ENCODE data around the gene CLEC7A. TPM values are rescaled to one million over a fixed set of nuclear protein-coding genes. Genes with fewer than 3 reads are reported as not detected.

CLEC7A gene
- total RNA-seq, 1 donor from 2014 or later: not detected

DNA sequence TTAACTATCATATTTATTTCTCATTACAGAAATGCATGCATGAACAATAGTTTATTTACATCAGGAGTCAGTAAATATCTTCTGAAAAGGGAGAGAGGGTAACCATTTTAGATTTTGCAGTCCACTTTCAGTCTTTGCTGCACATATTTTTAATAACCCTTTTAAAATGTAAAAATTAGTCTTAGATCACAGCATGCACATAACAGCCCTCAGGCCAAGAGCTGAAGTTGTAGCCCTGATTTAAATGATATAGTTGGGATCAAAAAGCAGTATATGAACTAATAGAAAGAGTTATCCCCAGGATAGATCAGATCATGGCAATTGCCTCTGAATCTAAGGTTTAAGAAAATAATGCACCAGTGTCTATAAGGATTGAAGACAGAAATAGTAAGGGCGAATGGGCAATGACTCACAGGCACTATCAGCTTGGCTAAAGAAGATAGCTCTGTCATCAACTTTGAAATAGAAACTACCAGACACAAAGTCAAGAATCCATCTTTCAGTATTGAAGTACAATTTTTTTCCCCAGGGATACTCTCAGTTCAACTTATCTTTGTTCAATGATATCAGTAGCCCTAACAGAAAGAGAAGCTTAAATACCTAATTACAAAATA lies 13.1 kb upstream of the CLEC7A start:
- H3K27ac Mint-ChIP-seq (ENCODE audit: unreplicated experiment): no peak overlapping the region
- DNase-seq (ENCODE audit: low spot score): no peak
- no peaks in the 10 kb centered on the region for H3K36me3 Mint-ChIP-seq (ENCODE audit: low read depth, unreplicated experiment)
- H3K4me1 Mint-ChIP-seq (ENCODE audit: unreplicated experiment): peaks cover 2% of the 10 kb centered on the region
- no peaks in the 10 kb centered on the region for H3K27me3 Mint-ChIP-seq (ENCODE audit: unreplicated experiment)
- TF ChIP-seq CTCF (IDR thresholded peaks at IDR 0.05; ENCODE audit: unreplicated experiment): no peak
- no peaks in the 10 kb centered on the region for H3K9me3 Mint-ChIP-seq (ENCODE audit: unreplicated experiment)
- no peak overlapping the region for H3K4me3 Mint-ChIP-seq (ENCODE audit: unreplicated experiment)

DNA sequence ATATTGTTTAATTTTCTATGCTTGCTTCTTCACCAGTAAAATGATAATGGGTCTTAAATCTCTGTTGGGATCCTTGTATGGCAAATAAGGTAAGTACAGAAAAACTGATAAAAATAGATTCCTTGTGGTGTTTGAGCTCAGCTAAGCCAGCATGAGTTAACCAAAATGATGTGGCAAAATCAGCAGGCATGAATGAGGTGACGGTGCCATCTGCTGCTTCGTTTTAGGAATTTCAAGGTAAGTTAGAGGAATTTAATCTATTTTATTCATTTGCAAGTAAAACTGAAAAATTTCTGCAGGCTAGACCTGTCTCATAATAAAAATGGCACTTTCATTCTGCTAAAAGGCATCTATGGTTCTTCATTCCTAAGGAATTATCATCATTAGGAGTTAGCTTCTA lies 10.0 kb upstream of the CLEC7A start:
- no peak overlapping the region for H3K4me3 Mint-ChIP-seq (ENCODE audit: unreplicated experiment)

DNA sequence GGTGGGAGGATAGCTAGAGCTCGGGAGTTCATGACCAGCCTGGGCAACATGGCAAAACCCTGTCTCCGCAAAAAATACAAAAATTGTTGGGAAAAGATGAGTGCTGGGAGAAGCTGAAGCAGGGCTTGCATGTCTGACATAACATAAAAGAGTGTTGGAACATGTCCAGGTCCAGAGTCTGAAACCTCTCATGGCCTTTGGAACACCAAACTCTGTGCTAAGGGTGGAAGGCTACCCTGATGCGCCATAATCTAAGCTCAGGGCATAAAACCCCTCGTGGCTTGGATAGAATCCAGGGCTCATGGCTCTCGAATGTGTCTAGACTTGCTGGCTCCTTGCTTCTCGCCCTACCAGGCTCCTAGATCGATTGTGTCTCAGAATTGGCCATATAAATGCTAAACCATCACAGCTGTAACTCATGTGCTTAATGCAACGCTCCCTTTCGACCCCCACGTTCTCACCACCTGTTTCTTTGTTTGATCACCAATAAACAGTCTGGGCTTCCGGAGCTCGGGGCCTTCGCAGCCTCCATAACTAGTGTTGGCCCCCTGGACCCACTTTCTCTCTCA lies 6.7 kb upstream of the CLEC7A start:
- TF ChIP-seq CTCF (IDR thresholded peaks at IDR 0.05; ENCODE audit: unreplicated experiment): no peak
- DNase-seq (ENCODE audit: low spot score): no peak
- Mint-ChIP-seq H3K27ac (ENCODE audit: unreplicated experiment) (no peak overlapping the region), H3K27me3 (ENCODE audit: unreplicated experiment) (no peaks in the 10 kb centered on the region), H3K4me3 (ENCODE audit: unreplicated experiment) (no peak overlapping the region), H3K4me1 (ENCODE audit: unreplicated experiment) (peaks cover 23% of the 10 kb centered on the region), H3K9me3 (ENCODE audit: unreplicated experiment) (no peaks in the 10 kb centered on the region), H3K36me3 (ENCODE audit: low read depth, unreplicated experiment) (no peaks in the 10 kb centered on the region)

More for the DNA sequence above, 10.0 kb upstream of the CLEC7A start:
- peak; percentile 49 for DNase-seq (ENCODE audit: low spot score)
- peak; percentile 71 for TF ChIP-seq CTCF (IDR thresholded peaks at IDR 0.05; ENCODE audit: unreplicated experiment)
- H3K4me1 Mint-ChIP-seq (ENCODE audit: unreplicated experiment): peaks cover 8% of the 10 kb centered on the region
- peak overlapping the region; percentile 12 for H3K27ac Mint-ChIP-seq (ENCODE audit: unreplicated experiment)
- no peaks in the 10 kb centered on the region for H3K9me3 Mint-ChIP-seq (ENCODE audit: unreplicated experiment)
- H3K27me3 Mint-ChIP-seq (ENCODE audit: unreplicated experiment): no peaks in the 10 kb centered on the region
- no peaks in the 10 kb centered on the region for H3K36me3 Mint-ChIP-seq (ENCODE audit: low read depth, unreplicated experiment)

DNA sequence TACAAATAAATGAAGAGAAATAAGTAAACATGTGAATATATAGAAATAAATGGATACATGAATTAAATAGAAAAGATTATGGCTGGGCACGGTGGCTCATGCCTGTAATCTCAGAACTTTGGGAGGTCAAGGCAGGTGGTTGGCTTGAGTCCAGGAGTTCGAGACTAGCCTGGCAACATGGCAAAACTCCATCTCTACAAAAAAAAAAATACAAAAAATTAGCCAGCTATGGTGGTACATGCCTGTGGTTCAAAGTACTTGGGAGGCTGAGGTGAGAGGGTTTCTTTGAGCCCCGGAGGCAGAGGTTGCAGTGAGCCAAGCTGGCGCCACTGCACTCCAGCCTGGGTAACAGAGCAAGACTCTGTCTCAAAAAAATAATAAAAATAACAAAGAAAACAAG lies 5.1 kb upstream of the CLEC7A start:
- no peak for DNase-seq (ENCODE audit: low spot score)
- no peak for TF ChIP-seq CTCF (IDR thresholded peaks at IDR 0.05; ENCODE audit: unreplicated experiment)
- no peaks in the 10 kb centered on the region for H3K27me3 Mint-ChIP-seq (ENCODE audit: unreplicated experiment)
- no peak overlapping the region for H3K27ac Mint-ChIP-seq (ENCODE audit: unreplicated experiment)
- H3K36me3 Mint-ChIP-seq (ENCODE audit: low read depth, unreplicated experiment): no peaks in the 10 kb centered on the region
- H3K4me3 Mint-ChIP-seq (ENCODE audit: unreplicated experiment): no peak overlapping the region
- H3K9me3 Mint-ChIP-seq (ENCODE audit: unreplicated experiment): no peaks in the 10 kb centered on the region
- peaks cover 29% of the 10 kb centered on the region for H3K4me1 Mint-ChIP-seq (ENCODE audit: unreplicated experiment)

DNA sequence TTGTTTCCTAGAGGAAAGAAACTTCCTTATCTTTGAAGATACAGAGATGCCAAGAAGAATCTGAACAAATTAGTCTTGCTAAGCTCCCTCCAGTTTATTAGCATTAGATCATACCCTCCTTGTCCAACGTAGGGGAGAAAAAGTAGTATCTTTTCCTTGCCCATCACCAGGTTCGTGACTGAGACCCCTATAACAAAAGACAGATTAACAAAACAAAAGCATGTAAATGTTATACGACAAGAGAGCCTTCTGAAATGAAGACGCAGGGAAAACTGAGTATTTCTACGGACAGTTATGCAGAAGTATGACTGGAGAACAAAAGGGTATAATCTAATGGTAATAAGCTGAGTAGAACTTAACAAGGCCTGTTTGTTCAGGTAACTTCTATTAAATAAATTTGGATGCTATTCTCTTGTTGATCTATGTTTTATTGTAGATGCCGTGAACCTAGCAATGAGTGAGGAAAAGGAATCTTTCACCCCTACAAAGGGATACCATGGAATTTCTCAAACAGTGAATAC lies 2.9 kb upstream of the CLEC7A start:
- peak overlapping the region; percentile 63 for H3K27ac Mint-ChIP-seq (ENCODE audit: unreplicated experiment)
- no peaks in the 10 kb centered on the region for H3K27me3 Mint-ChIP-seq (ENCODE audit: unreplicated experiment)
- peaks cover 30% of the 10 kb centered on the region for H3K4me1 Mint-ChIP-seq (ENCODE audit: unreplicated experiment)
- H3K9me3 Mint-ChIP-seq (ENCODE audit: unreplicated experiment): no peaks in the 10 kb centered on the region
- H3K36me3 Mint-ChIP-seq (ENCODE audit: low read depth, unreplicated experiment): no peaks in the 10 kb centered on the region
- no peak for DNase-seq (ENCODE audit: low spot score)
- no peak for TF ChIP-seq CTCF (IDR thresholded peaks at IDR 0.05; ENCODE audit: unreplicated experiment)
- H3K4me3 Mint-ChIP-seq (ENCODE audit: unreplicated experiment): no peak overlapping the region

Data from endothelial cell (in vitro differentiated cells).